K562 (cell line): ENCODE data around the gene WASL. TPM values are rescaled to one million over a fixed set of nuclear protein-coding genes. Genes with fewer than 3 reads are reported as not detected.
A peak's percentile ranks its signal among the peaks of the same experiment; 100 is the strongest.

Source experiments
- ATAC-seq: fragments of 200-7000 bp; cut with Tn5 transposase; 3 replicates; pipeline ENCODE4 v1.9.1; 2020; ENCODE audit warnings: moderate library complexity
- BruUV-seq: library from RNA; stranded (reverse); fragments of 400-500 nt; replicated peaks from 2 replicates; lab custom pipeline; 2021; lab: Mats Ljungman, UMichigan
- CTCF ChIA-PET: fragments of 300-600 bp; formaldehyde crosslinking; extraction: SDS; loops from one replicate; lab custom pipeline; 2021; ENCODE audit warnings: low intra/inter-chr PET ratio; lab: Yijun Ruan, JAX
- POLR2A ChIA-PET: fragments of 300-600, 350-650 bp; sonication (Branson Sonifier 250); formaldehyde crosslinking; extraction: SDS; loops from one replicate; lab custom pipeline; 2021; ENCODE audit warnings: antibody characterized with exemption, inconsistent platforms; lab: Yijun Ruan, JAX
- DNase-seq, 4 experiments: peaks; one replicate each; pipeline versions ENCODE4 v3.0.0 to v3.0.0-alpha.2; 2011 to 2018; ENCODE audit warnings: low spot score in 3 of 4, mixed read lengths in 3 of 4; ENCODE audit errors: extremely low read depth in 1 of 4
- FAIRE-seq: peaks from 2 replicates; lab custom pipeline; 2011; peaks lifted over from hg19 to GRCh38; lab: Jason Lieb, UNC
- H2AFZ ChIP-seq: 2 replicates; pipeline ENCODE4 v1.6.0; 2011; ENCODE audit warnings: low read depth, low read length, control low read depth, inconsistent platforms
- H3K27ac ChIP-seq: fragments of 200-600 bp; 3 replicates; pipeline ENCODE4 v1.8.0; 2011; ENCODE audit warnings: low read depth, mild to moderate bottlenecking, control low read depth, inconsistent platforms, low read length, moderate library complexity, mixed read lengths; ENCODE audit errors: extremely low read depth
- H3K27me3 ChIP-seq, 2 experiments: fragments of 300-600 bp in 1 of 2; 2 replicates in 1 of 2; 3 replicates in 1 of 2; pipeline versions ENCODE4 v1.6.0 to v1.8.0; 2011; ENCODE audit warnings: inconsistent platforms in 2 of 2, low read length in 2 of 2, mild to moderate bottlenecking in 1 of 2, mixed read lengths in 1 of 2, moderate library complexity in 1 of 2; ENCODE audit not compliant: control insufficient read depth in 2 of 2, insufficient read depth in 2 of 2
- H3K36me3 ChIP-seq: fragments of 300-600 bp; 3 replicates; pipeline ENCODE4 v1.8.0; 2011; ENCODE audit warnings: mild to moderate bottlenecking, low read length, inconsistent platforms; ENCODE audit not compliant: control insufficient read depth, insufficient read depth
- H3K4me1 ChIP-seq, 2 experiments: fragments of 200-600 bp in 1 of 2; replicated peaks in 1 of 2; 2 replicates in 1 of 2; 3 replicates in 1 of 2; pipeline versions ENCODE4 v1.5.1 to v1.8.0; 2011; ENCODE audit warnings: inconsistent platforms in 2 of 2, low read length in 2 of 2, mild to moderate bottlenecking in 1 of 2, mixed read lengths in 1 of 2, moderate library complexity in 1 of 2; ENCODE audit not compliant: control insufficient read depth in 2 of 2, insufficient read depth in 2 of 2
- H3K4me2 ChIP-seq: 2 replicates; pipeline ENCODE4 v1.6.1; 2011; ENCODE audit warnings: low read length, control low read depth, inconsistent platforms, mixed read lengths; ENCODE audit not compliant: insufficient read depth
- H3K4me3 ChIP-seq: fragments of 200-600 bp; sonication (generic), shearing (Covaris generic); 2 replicates; pipeline ENCODE4 v1.5.1; 2016; ENCODE audit warnings: control low read depth, inconsistent platforms
- H3K79me2 ChIP-seq: fragments of 200-600 bp; 3 replicates; pipeline ENCODE4 v1.8.0; 2011; ENCODE audit warnings: low read length, inconsistent platforms; ENCODE audit not compliant: control insufficient read depth, insufficient read depth
- H3K9ac ChIP-seq, 2 experiments: 2 replicates each; pipeline versions ENCODE4 v1.6.0 to v1.6.1; 2011; ENCODE audit warnings: low read depth in 2 of 2, low read length in 2 of 2, control low read depth in 1 of 2, inconsistent platforms in 1 of 2, mild to moderate bottlenecking in 1 of 2, mixed read lengths in 1 of 2; ENCODE audit not compliant: insufficient read depth in 1 of 2
- H3K9me1 ChIP-seq: one replicate; pipeline ENCODE4 v1.6.0; 2011; ENCODE audit warnings: inconsistent platforms, mild to moderate bottlenecking, low read length, moderate library complexity; ENCODE audit not compliant: control insufficient read depth, insufficient read depth
- H3K9me3 ChIP-seq: replicated peaks from 2 replicates; pipeline ENCODE4 v1.5.1; 2011; ENCODE audit warnings: low read depth, low read length, inconsistent platforms; ENCODE audit not compliant: control insufficient read depth, insufficient read depth
- H4K20me1 ChIP-seq: replicated peaks from 2 replicates; pipeline ENCODE4 v1.6.1; 2011; ENCODE audit warnings: low read length, inconsistent platforms, mixed read lengths; ENCODE audit not compliant: control insufficient read depth, insufficient read depth
- CBFB ChIP-seq: sonication (generic); formaldehyde crosslinking; IDR thresholded peaks from 2 replicates; pipeline ENCODE4 v1.4.0; 2020; ENCODE audit warnings: mild to moderate bottlenecking, missing genetic modification reagents
- HDGF ChIP-seq: fragments of 450-650 bp; IDR thresholded peaks from 2 replicates; pipeline ENCODE4 v1.6.1; 2016
- SIN3A ChIP-seq, 2 experiments: fragments of 150-350 bp in 1 of 2; IDR thresholded peaks; 2 replicates each; pipeline ENCODE4 v1.6.1; 2011 to 2016; ENCODE audit warnings: borderline replicate concordance in 2 of 2, low read depth in 2 of 2, low read length in 2 of 2, mild to moderate bottlenecking in 2 of 2, moderate library complexity in 2 of 2; ENCODE audit not compliant: control insufficient read depth in 1 of 2
- SRF ChIP-seq, 2 experiments: fragments of 250-450, 450-650 bp in 1 of 2; sonication (Bioruptor Pico) in 1 of 2; sonication (generic) in 1 of 2; formaldehyde crosslinking; IDR thresholded peaks; 2 replicates each; pipeline versions ENCODE4 v1.5.0 to v1.5.1; 2020 to 2022; ENCODE audit warnings: mild to moderate bottlenecking in 1 of 2, missing genetic modification reagents in 1 of 2
- SRSF9 ChIP-seq: fragments of 200-400 bp; formaldehyde crosslinking; IDR thresholded peaks from 2 replicates; pipeline ENCODE4 v1.6.1; 2017; ENCODE audit warnings: low read depth, low read length, borderline replicate concordance
- TCFL5 ChIP-seq: fragments of 250-450 bp; sonication (Bioruptor Pico); conservative IDR thresholded peaks from 2 replicates; pipeline ENCODE4 v1.6.1; 2021; ENCODE audit warnings: mild to moderate bottlenecking, moderate library complexity, matching md5 sums
- YY1 ChIP-seq, 3 experiments: IDR thresholded peaks; 2 replicates each; pipeline ENCODE4 v1.6.1; 2011; ENCODE audit warnings: low read length in 2 of 3, mild to moderate bottlenecking in 2 of 3, moderate library complexity in 2 of 3, borderline replicate concordance in 1 of 3, control low read depth in 1 of 3, low read depth in 1 of 3; ENCODE audit not compliant: insufficient read depth in 3 of 3, insufficient replicate concordance in 2 of 3, control insufficient read depth in 1 of 3, insufficient read length in 1 of 3; ENCODE audit errors: extremely low read depth in 1 of 3
- ZNF695 ChIP-seq: fragments of 450-650 bp; formaldehyde crosslinking; IDR thresholded peaks from 2 replicates; pipeline ENCODE4 v1.4.0; 2020; ENCODE audit warnings: mild to moderate bottlenecking, moderate library complexity
- WGBS: fragments of 100-300 bp; shearing (Covaris generic); methylation state at CpG from one replicate; pipeline ENCODE4 v1.1.6; 2016; ENCODE audit warnings: low coverage, mixed read lengths; ENCODE audit not compliant: insufficient coverage; ENCODE audit errors: missing lambda C conversion rate; 5-methylcytosine and 5-hydroxymethylcytosine counted together
- in situ Hi-C: fragments of 300-500 bp; cut with MboI; formaldehyde crosslinking; loops from 4 replicates; pipeline ENCODE4 v1.15.0; 2018; ENCODE audit warnings: inconsistent platforms, mixed read lengths
- intact Hi-C: fragments of 100-400 bp; cut with micrococcal nuclease; formaldehyde crosslinking; loops from 2 replicates; pipeline ENCODE4 v1.14.2; 2022
- polyA plus RNA-seq, 8 experiments: library from polyadenylated mRNA; depleted of rRNA in 4 of 8; stranded (reverse) in 5 of 8; unstranded in 3 of 8; fragments of >200 nt; fragmentation: Nextera tagmentation in 2 of 8; fragmentation: Illumina TruSeq in 1 of 8; extraction: Ambion mirVana in 2 of 8; extraction: Trizol in 1 of 8; gene quantifications; 2 replicates each; pipeline versions ENCODE4 v1.2.1 to v1.2.3, GENCODE V29; 2011 to 2014; ENCODE audit warnings: inconsistent platforms in 1 of 8, missing spikeins in 1 of 8
- total RNA-seq, 7 experiments: library from RNA; depleted of rRNA in 6 of 7; stranded (reverse); fragments of >200 nt in 6 of 7; fragmentation: Illumina TruSeq in 2 of 7; extraction: Trizol in 2 of 7; gene quantifications; 2 replicates each; pipeline versions ENCODE4 v1.2.1 to v1.2.3, GENCODE V29; 2011 to 2021; ENCODE audit warnings: low replicate concordance in 1 of 7
- TF ChIP-seq, protein P1 (sequence below): fragments of 450-650 bp; IDR thresholded peaks from 2 replicates; pipeline ENCODE4 v1.6.1; 2016
- TF ChIP-seq, protein P2 (sequence below): fragments of 450-650 bp; IDR thresholded peaks from 2 replicates; pipeline ENCODE4 v1.6.1; 2016; ENCODE audit warnings: borderline replicate concordance

The WASL gene
- total and polyA plus RNA-seq, 9 of the 15 experiments (the other 6 are each of a cell fraction or from before 2014, with no cell fraction given): 3.2 to 13.9 (median 8.3) TPM

DNA sequence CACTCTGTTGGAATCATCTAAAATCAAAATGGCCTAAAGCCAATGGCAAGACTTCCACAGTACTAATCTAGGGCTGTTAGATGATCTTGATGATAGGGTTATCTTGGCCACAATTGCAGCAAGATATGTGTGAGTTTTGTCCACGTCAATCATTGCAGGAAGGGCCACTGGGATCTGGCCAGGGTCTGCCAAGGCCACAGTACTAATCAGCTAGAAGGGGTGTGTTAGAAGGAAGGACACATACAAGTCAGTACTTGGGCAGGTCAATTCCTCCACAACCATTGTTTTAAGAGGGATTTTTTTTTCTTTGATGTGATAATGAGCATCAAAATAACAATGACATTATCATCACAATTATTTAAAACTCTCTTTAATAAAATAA lies 91.5 kb downstream of the WASL start:
- DNase-seq: no peak
- POLR2A ChIA-PET: interaction anchor here (1.2 to 1.5 kb wide), 2 partner anchors 9 to 12 kb away, joined by 4 read pairs; no protein-coding TSS in a partner anchor
- Histone ChIP-seq H3K9me1 (no peaks in the 10 kb centered on the region), H3K4me1 (no peaks in the 10 kb centered on the region; a peak in 2 of 5 replicates)
- BruUV-seq: no TSS peak
- TF ChIP-seq, protein P1, sequence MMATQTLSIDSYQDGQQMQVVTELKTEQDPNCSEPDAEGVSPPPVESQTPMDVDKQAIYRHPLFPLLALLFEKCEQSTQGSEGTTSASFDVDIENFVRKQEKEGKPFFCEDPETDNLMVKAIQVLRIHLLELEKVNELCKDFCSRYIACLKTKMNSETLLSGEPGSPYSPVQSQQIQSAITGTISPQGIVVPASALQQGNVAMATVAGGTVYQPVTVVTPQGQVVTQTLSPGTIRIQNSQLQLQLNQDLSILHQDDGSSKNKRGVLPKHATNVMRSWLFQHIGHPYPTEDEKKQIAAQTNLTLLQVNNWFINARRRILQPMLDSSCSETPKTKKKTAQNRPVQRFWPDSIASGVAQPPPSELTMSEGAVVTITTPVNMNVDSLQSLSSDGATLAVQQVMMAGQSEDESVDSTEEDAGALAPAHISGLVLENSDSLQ: 0 out of 2 replicates have a peak, but pooled peaks have one; percentile 9
- TF ChIP-seq SRSF9: no peak
- TF ChIP-seq, all 486 proteins: peak for 1
- in situ Hi-C loops (no loop called here), intact Hi-C loops (no loop called here)
- no peaks in the 10 kb centered on the region for H3K36me3 ChIP-seq
- 0% methylated on average over 1 of the region's 1 CpG for WGBS
- H2AFZ ChIP-seq: no peak overlapping the region
- CTCF ChIA-PET: no interaction called here
- H3K9me3 ChIP-seq: no peaks in the 10 kb centered on the region
- no peak overlapping the region for H3K27ac ChIP-seq
- H3K27me3 ChIP-seq: peaks cover 8 to 13% of the 10 kb centered on the region in 2 experiments; a peak in 4 of 5 replicates
- H3K4me2 ChIP-seq: no peak overlapping the region
- no peaks in the 10 kb centered on the region for H3K79me2 ChIP-seq
- no peak for FAIRE-seq
- ATAC-seq: no peak
- no peaks in the 10 kb centered on the region for H4K20me1 ChIP-seq
- H3K9ac ChIP-seq: no peak overlapping the region
- H3K4me3 ChIP-seq: no peak overlapping the region

DNA sequence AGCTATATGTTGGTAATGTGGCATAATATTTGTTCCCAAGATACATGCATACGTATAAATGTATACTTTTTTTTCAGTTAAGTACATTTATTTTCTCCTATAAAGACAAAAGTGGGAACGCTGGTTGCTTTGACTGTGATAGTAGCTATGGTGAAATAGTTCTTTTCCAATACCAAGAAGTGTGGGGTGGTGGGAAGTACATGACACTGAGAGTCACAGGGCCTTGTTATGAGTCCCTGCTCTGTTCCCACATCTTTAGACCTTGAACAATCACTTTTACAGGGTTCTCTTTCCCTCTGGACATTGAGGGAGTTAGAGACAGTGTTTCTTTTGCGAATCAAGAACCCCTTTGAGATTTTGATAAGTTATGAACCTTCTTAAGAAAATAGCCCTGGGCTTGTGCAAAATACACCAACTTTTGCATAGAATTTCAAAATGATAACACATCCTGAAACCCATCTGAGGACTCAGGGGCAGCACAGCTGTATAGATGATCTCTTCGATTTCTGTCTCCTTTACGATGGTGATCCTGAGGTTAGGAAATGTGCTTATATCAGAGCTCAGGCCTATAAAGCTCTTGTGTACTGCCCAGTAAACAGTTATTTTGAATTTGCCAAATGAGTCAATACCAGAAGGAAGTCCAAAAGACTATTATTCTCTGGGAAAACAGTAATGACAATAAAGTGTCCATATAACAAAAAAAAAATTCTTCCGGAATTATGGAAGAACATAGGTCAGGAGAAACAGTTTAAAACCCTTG lies 92.1 kb downstream of the WASL start:
- intact Hi-C loops: no loop called here
- DNase-seq (no peak), FAIRE-seq (no peak), ATAC-seq (no peak)
- no peaks in the 10 kb centered on the region for H3K79me2 ChIP-seq
- no peak overlapping the region for H2AFZ ChIP-seq
- in situ Hi-C loops: no loop called here
- ChIA-PET POLR2A (interaction anchor here (1.1 to 1.5 kb wide), 4 partner anchors 8 to 12 kb away, joined by 3 to 4 read pairs (median 4); no protein-coding TSS in a partner anchor), CTCF (no interaction called here)
- H3K4me2 ChIP-seq: no peak overlapping the region
- no peaks in the 10 kb centered on the region for H3K36me3 ChIP-seq
- H3K27ac ChIP-seq: no peak overlapping the region
- 7% methylated on average over 6 of the region's 6 CpGs for WGBS
- no peaks in the 10 kb centered on the region for H4K20me1 ChIP-seq
- peaks cover 4 to 11% of the 10 kb centered on the region in 2 experiments; a peak in 4 of 5 replicates for H3K27me3 ChIP-seq
- H3K9me3 ChIP-seq: no peaks in the 10 kb centered on the region
- BruUV-seq: no TSS peak
- no peak overlapping the region for H3K9ac ChIP-seq
- H3K9me1 ChIP-seq: no peaks in the 10 kb centered on the region
- no peaks in the 10 kb centered on the region; a peak in 1 of 5 replicates for H3K4me1 ChIP-seq
- no peak overlapping the region for H3K4me3 ChIP-seq
- no peak for TF ChIP-seq YY1 (IDR thresholded peaks at IDR 0.05; ENCODE audit: borderline replicate concordance in 1 of 3, control insufficient read depth in 1 of 3, extremely low read depth in 1 of 3, insufficient read depth in 3 of 3, insufficient read length in 1 of 3, insufficient replicate concordance in 2 of 3, low read depth in 1 of 3, low read length in 2 of 3)
- TF ChIP-seq, protein P2, sequence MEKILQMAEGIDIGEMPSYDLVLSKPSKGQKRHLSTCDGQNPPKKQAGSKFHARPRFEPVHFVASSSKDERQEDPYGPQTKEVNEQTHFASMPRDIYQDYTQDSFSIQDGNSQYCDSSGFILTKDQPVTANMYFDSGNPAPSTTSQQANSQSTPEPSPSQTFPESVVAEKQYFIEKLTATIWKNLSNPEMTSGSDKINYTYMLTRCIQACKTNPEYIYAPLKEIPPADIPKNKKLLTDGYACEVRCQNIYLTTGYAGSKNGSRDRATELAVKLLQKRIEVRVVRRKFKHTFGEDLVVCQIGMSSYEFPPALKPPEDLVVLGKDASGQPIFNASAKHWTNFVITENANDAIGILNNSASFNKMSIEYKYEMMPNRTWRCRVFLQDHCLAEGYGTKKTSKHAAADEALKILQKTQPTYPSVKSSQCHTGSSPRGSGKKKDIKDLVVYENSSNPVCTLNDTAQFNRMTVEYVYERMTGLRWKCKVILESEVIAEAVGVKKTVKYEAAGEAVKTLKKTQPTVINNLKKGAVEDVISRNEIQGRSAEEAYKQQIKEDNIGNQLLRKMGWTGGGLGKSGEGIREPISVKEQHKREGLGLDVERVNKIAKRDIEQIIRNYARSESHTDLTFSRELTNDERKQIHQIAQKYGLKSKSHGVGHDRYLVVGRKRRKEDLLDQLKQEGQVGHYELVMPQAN: no peak
- no peak for TF ChIP-seq CBFB (CRISPR knock-in tag)
- TF ChIP-seq SIN3A (IDR thresholded peaks at IDR 0.05; ENCODE audit: borderline replicate concordance in 2 of 2, control insufficient read depth in 1 of 2, low read depth in 2 of 2, low read length in 2 of 2): no peak
- TF ChIP-seq TCFL5 (CRISPR knock-in tag): no peak
- TF ChIP-seq SRF (CRISPR knock-in tag; IDR thresholded peaks at IDR 0.05): no peak
- TF ChIP-seq ZNF695 (CRISPR knock-in tag): no peak
- TF ChIP-seq HDGF: no peak
